Measurements from ENCODE around the gene ZP1.

The ZP1 gene

DNA sequence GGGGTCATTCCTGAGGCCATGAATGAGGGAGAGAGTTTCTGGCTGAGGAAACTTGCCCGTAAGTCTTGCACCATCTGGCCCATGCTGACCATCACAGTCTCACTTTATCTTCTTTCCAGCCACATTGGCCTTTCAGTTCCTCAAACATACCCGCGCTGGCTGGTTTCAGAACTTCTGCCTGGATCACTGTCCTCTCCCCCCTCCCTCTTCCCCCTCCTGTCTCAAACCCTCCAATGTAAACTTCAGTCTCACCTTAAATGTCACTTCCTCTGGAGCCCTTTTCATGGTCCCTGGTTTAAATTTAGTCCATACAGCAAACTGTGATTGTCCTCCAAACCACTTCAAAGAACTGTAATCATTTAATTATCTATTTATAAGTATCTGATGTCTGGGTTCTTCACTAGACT, 42.9 kb downstream of the ZP1 start:
- DNase-seq (ENCODE audit: low read depth, low spot score) = no peak

DNA sequence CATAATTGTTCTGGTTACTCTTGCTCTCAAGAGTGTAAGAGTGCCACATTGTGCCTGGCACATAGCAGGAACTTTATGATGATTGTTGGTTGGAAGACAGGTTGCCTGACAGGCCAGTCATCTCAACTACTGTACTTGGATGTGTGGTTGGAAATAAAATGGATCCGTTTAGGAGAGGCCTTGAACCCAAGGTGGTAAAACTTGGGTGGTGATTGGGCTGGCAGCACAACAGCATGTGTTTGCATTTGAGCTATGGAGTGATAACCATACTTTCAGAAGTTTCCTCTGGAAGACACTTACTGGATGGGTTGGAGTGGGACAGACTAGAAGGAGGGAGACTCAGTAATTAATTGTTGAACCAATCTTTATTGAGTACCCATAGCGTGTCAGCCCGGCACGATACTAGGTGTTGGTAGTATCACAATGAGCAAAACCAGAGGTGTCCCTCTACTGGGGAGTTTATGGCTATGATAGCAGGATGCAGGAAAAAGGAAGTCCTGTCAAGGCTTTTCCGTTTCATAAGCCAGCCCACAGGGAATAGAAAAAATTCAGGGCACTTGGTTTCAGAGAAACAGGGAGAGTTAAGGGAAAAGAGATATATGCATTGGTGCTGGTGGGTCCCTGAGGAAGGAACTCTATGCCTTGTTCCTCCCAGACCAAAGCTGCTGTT, 43.5 kb downstream of the ZP1 start:
- DNase-seq (ENCODE audit: low read depth, low spot score) = no peak

DNA sequence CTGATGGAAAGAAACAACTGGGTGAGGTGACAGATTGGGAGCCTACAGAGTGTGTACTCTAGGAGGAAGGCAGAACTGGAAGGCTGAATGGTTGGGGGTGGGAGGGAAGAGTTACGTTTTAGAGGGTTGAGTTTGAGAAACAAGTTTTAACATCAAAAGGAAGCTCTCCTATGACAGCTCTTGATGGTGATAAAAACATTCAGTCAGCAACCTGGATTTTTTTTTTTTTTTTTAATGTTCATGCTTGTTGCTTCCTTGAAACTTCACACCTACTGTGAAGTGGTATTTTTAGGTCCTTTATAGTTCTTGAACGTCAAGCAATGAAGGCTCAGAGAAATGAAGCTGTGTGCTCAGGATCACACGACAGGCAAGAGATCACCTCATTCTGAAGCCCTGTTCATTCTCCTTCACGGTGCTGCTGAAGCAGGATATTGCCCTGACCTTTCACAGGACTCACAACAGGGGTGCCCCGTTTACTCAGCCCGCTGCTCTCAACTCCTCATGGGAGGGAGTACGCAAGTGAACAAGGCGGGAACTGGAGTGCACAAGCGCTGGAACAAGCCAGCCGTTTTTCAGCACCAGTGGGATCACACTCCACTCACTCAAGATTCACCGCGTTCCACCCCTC, 45.0 kb downstream of the ZP1 start:
- DNase-seq (ENCODE audit: low read depth, low spot score) = no peak

DNA sequence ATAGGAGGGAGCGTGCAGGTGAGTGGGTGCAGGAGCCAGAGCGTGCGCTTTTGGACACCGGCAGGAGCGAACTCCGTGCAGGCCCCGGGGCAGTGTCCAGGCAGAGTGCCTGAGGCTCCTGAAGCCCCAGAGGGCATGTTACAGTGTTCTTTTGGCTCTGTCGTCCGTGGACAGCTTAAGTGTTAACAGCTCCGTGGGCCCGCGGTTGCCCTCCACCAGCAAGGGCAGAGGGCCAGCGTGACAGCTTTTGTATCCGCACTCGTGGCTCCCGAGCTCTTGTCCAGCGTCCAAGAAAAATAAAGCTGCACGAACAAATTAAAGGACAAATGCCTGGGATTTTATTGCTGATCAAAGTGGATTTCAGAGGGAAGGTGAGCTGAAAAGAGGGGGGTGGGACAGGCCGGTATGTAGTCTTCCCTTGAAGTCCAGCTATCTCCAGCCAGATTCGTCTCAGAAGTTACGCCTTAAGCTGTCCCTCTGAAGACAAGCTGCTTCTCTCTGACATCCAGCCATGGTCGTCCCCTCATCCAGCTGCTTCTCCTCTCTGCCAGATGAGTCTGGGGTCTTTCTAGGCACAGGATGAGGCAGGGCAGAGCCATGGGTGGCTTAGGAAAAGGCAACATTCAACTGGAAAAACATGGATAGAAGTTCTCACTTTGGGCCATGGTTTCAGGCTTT, 45.6 kb downstream of the ZP1 start:
- DNase-seq (ENCODE audit: low read depth, low spot score) = no peak

DNA sequence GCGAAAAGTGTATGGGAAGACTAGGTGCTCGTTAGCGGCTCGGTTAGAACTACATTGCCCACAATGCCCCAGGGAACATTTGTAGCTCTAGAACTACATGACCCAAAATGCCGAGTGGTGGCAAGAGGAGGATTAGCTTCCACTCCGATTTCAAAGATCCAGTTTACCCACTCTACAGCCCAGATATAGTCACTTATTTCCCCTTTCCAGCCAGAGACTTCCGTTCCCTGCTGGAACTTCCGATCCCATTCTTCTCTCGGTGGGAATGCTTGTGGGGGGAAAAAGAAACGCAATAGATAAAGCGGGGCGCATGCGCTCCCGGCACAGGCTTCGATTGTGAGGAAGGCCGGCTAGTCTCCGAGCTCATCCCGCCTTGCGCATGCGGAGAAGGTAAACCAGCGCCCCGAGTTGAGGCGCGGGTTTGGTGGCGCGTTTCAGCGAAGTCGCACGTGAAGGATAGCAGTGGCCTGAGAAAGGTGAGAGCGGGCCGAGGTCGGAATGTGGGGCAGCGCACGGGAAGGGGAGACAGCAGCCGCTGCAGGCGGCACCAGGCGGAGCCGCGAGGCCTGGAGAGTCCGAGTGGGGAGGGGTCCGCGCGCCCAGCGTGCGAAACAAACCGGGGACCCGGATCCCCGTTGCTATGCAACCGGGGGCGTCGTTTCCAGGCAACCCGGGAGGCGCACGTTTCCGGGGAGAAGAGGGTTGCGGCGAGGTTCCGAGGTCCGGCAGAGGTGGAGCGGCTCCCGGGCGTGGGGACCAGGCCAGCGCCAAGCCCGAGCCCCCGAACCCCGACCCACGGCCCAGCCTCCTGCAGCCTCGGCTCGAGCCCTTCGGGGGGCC, 46.7 kb downstream of the ZP1 start, which contains the start of gene TMEM109:
TMEM109 (plus strand) TSS at position 366 of the 840 bp plus-strand sequence. CDS start 5,536 bp downstream, outside the sequence.
- DNase-seq (ENCODE audit: low read depth, low spot score) = peak; percentile 75

DNA sequence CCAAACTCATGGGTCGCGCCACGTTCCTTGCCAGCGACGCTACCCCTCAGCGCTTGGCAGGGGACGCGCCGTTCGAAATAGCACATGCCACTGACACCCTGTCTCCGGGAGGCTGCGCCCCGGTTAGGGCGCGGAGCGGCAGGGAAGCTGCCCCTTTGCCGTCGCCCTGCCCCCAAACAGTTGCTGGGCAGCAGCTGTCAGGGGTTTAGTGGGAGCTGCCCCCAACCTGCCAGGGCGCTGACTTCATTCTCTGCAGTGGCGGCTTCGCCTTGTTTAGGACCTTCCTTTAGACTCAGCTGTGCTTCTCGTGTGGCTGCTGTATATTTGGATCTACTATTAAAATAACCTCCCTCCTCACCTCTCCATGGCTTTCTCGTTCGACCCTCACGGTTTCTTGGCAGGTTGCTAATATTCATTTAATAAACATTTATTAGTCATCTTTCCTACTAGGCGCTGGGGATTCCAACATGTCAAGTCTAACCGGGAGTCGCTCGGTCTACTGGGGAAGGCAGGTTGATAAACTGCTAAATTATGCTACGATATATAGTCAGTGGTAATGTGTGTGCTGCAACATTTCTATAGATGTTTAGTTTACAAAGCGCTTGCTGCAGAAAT, 47.4 kb downstream of the ZP1 start:
- no peak for DNase-seq (ENCODE audit: low read depth, low spot score)

DNA sequence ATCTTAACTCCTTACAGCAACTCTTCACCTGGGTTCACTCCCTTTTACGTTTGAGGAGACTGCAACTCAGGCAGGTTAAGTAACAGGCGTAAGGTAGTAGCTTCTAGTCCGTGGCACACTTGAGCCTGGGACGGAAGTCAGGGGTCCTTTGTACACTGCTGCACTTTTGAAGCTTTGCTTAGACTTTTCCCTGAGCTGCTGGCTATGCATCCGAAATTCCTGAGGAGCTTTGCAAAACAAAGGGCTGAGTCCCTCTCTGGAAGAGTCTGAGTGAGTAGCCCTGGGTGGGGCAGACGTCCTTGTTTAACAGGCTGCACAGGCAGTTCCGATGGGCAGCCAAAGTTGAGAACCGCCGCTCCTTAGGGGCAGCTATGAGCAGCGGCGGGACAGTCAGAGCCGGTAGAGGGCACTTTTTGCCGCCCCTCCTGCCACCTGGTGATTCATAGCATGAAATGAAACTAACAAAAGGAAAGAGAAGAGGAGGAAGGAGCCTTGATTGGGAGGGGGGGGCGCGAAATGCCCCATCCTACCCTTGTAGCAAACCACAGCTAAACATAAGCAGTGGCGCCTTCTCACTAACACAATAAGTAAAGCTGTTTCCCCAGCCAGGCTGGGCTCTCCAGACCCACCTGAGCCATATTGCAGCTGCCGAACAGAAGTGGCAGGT, 48.0 kb downstream of the ZP1 start:
- DNase-seq (ENCODE audit: low read depth, low spot score) = peak; percentile 55

DNA sequence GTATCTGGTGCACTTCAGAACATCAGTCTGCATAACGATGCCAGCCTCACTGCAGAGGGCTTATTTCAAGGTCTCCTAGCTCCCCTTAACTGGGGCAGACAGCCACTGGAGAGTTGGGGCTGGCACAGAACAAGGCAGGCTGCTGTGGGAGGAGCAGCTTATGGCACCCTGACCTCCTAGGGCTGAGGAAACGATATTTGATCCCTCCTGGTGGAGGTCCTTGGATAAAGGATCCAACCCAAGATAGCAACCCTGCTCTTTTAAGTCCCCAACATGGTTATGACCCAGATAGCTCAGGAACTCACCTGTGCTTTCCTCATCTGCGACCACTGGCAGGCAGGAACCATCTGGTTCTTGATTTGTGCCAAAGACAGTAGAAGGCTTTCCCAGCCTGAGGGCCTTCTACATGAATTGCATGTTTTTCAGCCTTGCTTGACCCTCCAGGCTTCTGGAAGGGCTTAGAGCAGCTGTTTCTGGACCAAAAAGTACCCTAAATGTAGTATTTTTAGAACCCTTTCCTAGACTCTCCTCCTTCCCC, 49.4 kb downstream of the ZP1 start:
- no peak for DNase-seq (ENCODE audit: low read depth, low spot score)

DNA sequence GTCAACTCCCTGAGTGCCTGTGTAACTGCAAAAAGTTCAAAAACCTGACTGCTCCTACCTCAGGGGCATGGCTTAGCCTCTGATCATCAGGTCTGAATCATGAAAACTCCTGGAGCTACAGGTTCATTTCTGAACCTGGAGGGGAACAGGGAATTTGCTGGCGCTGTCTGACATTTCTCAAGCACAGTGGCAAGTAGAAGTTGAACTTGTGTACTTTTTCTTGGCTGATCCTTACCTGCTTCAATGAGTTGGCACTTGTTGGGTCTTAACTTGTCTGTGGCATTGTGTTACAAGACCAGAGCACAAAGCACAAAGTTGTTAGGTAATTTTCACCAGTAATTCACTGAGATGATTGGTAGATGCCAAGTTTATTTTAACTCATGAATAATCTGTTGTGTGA, 49.9 kb downstream of the ZP1 start:
- DNase-seq (ENCODE audit: low read depth, low spot score) = no peak

DNA sequence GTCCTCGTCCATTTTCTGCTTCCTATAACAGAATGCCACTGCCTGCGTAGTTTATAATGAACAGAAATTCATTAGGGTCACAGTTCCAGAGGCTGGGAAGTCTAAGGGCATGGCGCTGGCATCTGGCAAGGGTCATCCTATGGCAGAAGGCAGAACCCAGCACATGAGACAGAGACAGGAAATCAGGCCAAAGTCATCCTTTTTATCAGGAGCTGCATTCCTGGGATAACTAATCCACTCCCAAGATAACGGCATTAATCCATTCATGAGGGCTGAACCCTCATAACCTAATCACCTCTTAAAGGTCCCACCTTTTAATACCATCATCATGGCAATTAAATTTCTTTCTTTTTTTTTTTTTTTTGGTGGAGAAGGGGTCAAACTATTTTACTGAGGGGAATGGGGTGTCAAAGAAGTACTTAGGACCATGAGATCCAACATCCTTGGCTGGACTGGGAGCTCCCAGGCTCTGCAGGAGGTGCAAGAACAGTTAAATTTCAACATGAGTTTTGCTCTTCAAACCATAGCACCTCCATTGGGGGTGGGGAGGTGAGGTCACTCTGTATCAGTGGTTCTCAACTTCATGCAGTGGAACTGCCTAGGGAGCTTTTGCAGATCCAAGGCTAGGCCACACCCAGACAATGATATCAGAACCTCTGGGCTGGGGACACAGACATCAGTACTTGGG, 51.1 kb downstream of the ZP1 start:
- no peak for DNase-seq (ENCODE audit: low read depth, low spot score)

DNA sequence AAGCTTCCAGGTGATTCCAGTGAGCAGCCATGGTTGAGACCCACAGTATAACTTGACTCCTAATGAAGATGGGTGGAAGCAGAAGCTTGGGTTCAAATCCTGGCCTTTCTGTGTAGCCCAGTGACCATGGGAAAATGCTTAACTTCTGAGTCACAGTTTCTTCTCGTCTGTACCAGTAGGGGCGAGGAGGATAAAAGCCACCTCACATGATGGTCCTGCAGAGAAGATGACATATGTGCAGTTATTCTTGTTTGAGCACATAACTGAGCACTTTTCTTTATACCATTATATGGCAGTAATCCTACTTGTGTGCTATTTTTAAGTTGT, 51.6 kb downstream of the ZP1 start:
- no peak for DNase-seq (ENCODE audit: low read depth, low spot score)

DNA sequence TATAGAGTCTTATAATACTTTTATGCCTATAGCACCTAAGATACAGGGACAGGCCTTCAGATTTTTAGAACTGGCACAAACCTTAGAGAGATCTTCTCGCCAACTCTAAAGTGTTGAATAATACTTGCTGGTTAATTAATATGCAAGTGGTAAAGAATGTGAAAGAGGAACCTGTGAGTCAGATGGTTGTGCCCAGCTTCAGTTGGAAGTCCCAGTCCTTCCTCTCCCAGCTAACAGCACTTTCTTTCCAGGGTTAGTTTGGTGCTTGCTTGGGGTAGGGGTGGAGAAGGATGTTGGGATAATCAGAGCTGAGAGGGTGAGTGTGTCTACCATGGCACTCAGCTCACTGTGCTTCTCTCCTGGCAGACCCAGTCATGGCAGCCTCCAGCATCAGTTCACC, 52.0 kb downstream of the ZP1 start:
- no peak for DNase-seq (ENCODE audit: low read depth, low spot score)

DNA sequence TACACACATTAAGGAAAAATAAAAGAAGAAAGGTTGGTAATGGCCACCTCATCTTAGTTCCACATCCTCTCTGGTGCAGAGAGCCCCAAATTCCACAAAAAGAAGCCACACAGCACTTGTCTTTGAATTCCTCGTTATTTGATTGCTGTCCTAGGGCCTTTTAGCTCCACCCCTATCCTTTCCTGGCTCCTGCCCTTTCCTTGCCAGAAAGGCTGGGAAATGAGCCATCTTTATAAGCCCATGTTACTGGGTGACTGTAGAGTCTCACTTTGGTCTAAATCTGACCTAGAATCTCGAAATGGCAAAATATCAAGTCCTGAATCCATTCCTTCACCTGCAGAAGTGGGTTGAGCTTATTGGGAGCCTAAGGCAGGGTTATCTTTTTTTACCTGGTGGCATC, 52.6 kb downstream of the ZP1 start:
- DNase-seq (ENCODE audit: low read depth, low spot score) = no peak

DNA sequence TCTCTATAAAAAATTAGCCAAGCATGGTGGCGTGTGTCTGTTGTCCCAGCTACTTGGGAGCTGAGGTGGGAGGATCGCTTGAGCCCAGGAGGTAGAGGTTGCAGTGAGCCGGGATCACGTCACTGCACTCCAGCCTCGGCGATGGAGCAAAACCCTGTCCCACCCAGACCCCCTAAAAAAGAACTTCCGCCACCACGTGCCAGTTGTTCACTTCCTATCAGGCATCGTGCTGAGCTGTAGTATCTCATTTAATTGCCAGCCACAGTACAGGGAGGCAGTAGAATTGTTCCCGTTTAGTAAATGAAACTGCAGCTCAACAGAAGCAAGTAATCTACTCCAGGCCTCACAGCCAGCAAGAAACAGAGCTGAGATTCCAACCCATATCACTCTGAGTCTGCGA, 53.9 kb downstream of the ZP1 start:
- no peak for DNase-seq (ENCODE audit: low read depth, low spot score)

DNA sequence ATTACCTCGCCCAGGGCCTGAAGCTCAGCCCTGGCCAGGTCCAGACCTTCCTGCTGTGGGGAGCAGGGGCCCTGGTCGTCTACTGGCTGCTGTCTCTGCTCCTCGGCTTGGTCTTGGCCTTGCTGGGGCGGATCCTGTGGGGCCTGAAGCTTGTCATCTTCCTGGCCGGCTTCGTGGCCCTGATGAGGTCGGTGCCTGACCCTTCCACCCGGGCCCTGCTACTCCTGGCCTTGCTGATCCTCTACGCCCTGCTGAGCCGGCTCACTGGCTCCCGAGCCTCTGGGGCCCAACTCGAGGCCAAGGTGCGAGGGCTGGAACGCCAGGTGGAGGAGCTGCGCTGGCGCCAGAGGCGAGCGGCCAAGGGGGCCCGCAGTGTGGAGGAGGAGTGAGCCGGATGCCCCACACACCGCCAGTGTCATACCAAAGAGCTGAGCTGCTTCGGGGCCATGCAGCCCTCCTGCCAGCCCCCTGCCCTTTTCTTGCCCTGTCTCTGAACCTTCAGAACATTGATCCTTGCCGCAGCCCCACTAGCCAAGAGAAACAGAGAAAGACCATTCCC, 54.5 kb downstream of the ZP1 start:
- DNase-seq (ENCODE audit: low read depth, low spot score) = no peak

DNA sequence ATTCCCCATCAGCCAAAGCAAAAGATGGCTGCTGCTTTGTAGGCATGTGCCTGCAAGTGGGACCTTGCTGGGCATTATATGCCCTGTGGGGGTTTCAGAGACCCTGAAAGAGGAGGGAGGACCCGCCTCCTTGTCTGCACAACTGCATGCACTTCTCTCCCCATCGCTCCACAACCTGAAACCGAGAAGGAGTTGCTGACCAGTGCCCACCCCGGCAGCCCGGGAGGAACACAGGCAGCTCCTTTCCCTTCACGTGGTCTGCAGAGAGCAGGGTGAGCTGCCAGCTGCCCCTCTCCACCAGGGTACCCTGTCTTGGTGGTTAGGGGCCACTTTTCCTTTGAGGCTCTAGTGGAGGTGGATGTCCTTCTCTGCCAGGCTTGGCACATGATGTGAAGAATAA, 55.6 kb downstream of the ZP1 start:
- DNase-seq (ENCODE audit: low read depth, low spot score) = no peak

DNA sequence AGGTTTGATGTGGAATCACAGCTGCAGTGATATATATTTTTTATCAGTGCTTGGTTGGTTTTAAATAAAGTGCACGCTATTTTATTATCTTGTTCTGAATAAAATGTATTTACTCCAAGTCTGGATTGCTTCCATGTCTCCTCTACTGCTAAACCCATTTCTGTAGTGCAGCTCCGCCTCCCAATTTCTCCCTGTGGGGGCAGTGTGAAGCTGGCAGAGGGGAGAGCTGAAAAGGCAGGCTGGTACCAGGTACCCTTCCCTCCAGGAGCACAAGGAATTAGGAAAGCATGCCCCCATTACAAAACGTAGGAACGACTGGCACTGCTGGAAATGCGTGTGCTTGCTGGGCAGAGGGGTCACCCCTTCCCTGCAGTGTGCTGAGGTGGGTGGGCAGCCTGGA, 56.0 kb downstream of the ZP1 start:
- DNase-seq (ENCODE audit: low read depth, low spot score) = no peak

DNA sequence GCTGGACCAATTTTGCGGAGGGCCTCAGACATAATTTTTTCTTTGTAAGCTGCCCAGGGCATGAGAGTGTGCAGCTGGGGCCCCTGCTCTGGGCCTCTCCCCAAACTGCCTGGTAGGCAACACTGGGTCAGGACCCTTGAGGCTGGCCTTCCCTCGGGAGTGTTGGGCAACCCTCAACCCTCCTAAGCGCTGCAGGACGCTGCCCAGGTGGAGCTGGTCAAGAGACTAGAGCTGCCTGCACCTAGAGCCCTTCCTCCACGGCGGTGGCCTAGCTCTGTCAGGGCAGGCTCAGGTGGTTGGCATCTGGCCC, 56.4 kb downstream of the ZP1 start:
- no peak for DNase-seq (ENCODE audit: low read depth, low spot score)

DNA sequence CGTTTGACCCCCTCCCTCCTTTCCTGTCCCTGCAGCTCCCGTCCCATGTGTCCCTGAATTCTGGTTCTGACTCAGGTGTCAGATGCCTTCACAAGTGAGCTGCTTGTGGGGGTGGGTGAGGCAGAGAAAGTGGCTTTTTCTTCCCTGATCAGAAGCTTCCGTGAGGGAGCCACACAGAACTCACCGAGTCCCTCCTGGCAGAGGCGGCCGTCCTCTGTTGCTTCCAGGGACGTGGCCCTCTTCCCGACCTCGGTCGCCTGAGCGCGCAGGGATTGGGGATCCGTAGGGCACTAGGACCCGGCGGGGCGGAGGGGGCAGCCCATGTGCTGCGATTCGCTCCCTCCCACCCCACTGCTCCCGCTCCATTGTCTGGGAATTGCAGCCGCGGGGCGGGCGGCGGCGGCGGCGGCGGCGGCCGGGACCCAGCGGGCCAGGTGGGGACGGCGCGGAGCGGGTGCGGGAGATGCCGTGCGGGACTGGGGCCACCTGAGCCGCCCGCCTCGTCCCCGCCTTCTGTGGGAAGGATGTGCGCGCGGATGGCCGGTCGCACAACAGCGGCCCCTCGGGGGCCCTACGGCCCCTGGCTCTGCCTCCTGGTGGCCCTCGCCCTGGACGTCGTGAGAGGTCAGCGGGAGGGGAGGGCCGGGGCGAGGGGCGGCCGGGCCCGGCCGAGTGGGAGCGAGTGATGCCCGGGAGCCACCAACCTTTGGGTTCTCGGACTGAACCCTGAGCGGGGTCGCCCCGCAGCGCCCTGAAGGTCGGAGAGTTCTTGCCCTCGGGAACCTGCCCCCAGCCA, 57.0 kb downstream of the ZP1 start, which contains the start of gene TMEM132A:
TMEM132A (plus strand) TSS at position 351 of the 796 bp plus-strand sequence; CDS start at position 525, 174 bp downstream.
- DNase-seq (ENCODE audit: low read depth, low spot score) = no peak
